Tibial artery (tissue), 4 donors: Measurements from ENCODE around the gene RABGAP1L.

ENCODE experiments used
- DNase-seq, 2 donors: peaks; one replicate each; pipeline ENCODE4 v3.0.0-alpha.2; 2019
- H3K27ac ChIP-seq, 2 donors: fragments of 200-600 bp; sonication (generic) in 1 of 2; 1 replicate in 1 of 2; 2 replicates in 1 of 2; pipeline ENCODE4 v1.5.1; 2018 to 2019; ENCODE audit warnings: mild to moderate bottlenecking in 1 of 2
- H3K27me3 ChIP-seq, 2 donors: fragments of 200-600 bp; sonication (generic) in 1 of 2; one replicate each; pipeline versions ENCODE4 v1.5.1 to v1.6.0; 2016 to 2019
- H3K36me3 ChIP-seq, 3 donors: fragments of 200-600 bp; sonication (generic) in 2 of 3; one replicate each; pipeline ENCODE4 v1.5.1; 2016 to 2019; ENCODE audit warnings: mild to moderate bottlenecking in 2 of 3
- H3K4me1 ChIP-seq, 4 donors: fragments of 200-600 bp; sonication (generic) in 2 of 4; 1 replicate in 3 of 4; 2 replicates in 1 of 4; pipeline ENCODE4 v1.5.1; 2016 to 2019
- H3K4me3 ChIP-seq, 2 donors: fragments of 200-600 bp; sonication (generic) in 1 of 2; 1 replicate in 1 of 2; 2 replicates in 1 of 2; pipeline ENCODE4 v1.5.1; 2018 to 2019; ENCODE audit warnings: mild to moderate bottlenecking in 2 of 2
- H3K9me3 ChIP-seq, 3 donors: fragments of 200-600 bp; sonication (generic) in 1 of 3; one replicate each; pipeline ENCODE4 v1.5.1; 2016 to 2019
- intact Hi-C: fragments of 100-400 bp; cut with DNase I; formaldehyde crosslinking; loops from one replicate; pipeline ENCODE4 v1.15.0; 2023; ENCODE audit warnings: low total_unique reads
- TF ChIP-seq, protein P1 (sequence below), 2 experiments: fragments of 200-600 bp in 1 of 2; fragments of 450-650 bp in 1 of 2; IDR thresholded peaks; one replicate each; pipeline ENCODE4 v1.5.1; 2017 to 2019; ENCODE audit warnings: antibody characterized with exemption in 2 of 2, mild to moderate bottlenecking in 1 of 2, moderate library complexity in 1 of 2

The RABGAP1L gene

DNA sequence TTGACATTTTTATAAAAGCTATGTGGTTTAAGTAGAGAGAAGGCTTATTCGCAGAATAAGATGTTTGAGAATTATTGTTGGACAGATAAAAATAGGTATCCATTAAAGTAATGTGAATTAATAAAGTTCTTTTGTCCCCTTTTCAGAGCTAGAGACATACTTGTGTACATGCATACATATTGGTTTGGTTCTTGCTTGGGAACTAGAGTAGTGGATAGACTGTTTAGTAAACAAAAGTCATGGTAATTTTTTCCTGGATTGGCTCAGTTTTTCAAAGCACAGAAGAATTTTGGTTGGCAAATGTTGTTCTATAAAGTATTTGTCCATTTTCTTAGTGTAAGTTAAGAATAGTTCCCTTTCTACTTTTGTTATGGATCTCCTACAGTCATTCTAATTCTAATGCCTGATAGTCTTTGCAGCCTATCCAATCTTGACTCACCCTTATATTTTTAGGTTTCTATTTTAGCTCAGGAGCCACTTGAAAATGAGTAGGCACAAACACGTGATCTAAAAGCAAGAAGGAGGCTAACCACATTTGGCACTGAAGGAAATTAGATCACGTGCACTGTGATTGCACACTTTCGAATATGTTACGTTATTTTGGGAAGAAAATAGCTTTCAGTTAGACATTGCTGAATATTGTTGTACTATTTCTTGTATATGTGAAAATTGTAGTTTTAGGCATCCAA is 47.0 kb downstream of the RABGAP1L start:
- Histone ChIP-seq H3K27me3 (no peaks in the 10 kb centered on the region), H3K4me1 (peaks cover 0 to 4% (median 0%) of the 10 kb centered on the region in 4 donors), H3K9me3 (peaks cover 0 to 5% (median 0%) of the 10 kb centered on the region in 3 donors), H3K4me3 (no peak overlapping the region), H3K27ac (no peak overlapping the region), H3K36me3 (no peaks in the 10 kb centered on the region)
- TF ChIP-seq, protein P1, sequence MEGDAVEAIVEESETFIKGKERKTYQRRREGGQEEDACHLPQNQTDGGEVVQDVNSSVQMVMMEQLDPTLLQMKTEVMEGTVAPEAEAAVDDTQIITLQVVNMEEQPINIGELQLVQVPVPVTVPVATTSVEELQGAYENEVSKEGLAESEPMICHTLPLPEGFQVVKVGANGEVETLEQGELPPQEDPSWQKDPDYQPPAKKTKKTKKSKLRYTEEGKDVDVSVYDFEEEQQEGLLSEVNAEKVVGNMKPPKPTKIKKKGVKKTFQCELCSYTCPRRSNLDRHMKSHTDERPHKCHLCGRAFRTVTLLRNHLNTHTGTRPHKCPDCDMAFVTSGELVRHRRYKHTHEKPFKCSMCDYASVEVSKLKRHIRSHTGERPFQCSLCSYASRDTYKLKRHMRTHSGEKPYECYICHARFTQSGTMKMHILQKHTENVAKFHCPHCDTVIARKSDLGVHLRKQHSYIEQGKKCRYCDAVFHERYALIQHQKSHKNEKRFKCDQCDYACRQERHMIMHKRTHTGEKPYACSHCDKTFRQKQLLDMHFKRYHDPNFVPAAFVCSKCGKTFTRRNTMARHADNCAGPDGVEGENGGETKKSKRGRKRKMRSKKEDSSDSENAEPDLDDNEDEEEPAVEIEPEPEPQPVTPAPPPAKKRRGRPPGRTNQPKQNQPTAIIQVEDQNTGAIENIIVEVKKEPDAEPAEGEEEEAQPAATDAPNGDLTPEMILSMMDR (IDR thresholded peaks at IDR 0.05) = no peak
- no peak for DNase-seq
- intact Hi-C loops = no loop called here

DNA sequence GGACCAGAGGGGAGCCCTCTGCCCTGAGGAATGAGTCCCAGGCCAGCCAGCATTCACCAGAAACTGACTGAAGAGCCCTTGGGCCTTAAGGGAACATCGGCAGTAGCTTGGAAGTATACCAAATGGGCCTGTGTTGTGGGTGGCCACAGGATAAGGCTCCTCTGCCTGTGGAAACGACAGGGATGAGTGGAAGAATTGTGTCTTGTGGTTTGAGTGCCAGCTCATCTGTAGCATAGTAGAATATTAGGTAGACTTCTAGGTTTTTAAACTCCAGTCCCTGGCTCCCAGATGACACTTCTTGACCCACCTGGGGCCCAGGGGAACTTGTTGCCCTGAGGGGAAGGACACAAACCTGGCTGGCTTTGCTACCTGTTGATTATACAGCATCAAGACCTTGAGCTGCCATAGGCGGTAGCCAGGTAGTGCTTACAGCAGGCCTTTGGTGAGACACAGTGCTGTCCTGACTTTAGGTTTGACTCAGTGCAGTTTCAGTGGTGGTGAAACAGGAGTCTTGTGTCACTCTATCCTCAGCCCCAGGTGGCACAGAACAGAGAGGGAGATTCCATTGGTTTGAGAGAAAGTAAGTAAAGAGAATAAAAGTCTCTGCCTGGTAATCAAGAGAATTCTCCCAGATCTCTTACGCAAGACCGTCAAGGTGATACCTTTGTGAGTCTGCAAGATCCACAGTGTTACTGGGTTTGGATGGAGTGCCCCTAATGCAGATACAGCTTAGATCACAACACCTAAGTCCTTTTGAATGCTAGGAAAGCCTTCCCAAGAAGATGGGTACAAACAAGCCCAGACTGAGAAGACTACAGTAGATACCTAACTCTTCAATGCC is 50.2 kb downstream of the RABGAP1L start:
- Histone ChIP-seq H3K27me3 (no peaks in the 10 kb centered on the region), H3K4me3 (no peak overlapping the region), H3K9me3 (no peaks in the 10 kb centered on the region), H3K4me1 (peaks cover 0 to 4% (median 0%) of the 10 kb centered on the region in 4 donors), H3K36me3 (no peaks in the 10 kb centered on the region), H3K27ac (no peak overlapping the region)
- TF ChIP-seq, protein P1 (IDR thresholded peaks at IDR 0.05) = no peak
- intact Hi-C loops = no loop called here
- DNase-seq = no peak

DNA sequence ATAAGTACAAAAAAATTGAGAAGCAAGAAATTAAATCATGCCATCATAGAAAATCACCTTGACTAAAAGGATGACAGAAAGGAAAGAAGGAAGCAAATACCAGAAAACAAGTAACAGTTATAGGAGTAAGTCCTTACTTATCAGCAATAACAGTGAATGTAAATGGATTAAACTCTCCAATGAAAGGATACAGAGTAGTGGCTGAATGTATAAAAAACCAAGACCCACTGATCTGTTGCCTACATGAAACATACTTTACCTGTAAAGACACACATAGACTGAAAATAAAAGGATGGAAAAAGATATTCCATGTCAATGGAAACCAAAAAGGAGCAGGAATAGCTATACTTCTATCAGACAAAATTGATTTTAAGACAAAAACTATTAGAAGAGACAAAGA is 52.2 kb downstream of the RABGAP1L start:
- Histone ChIP-seq H3K9me3 (no peaks in the 10 kb centered on the region), H3K27me3 (no peaks in the 10 kb centered on the region), H3K4me3 (no peak overlapping the region), H3K4me1 (peaks cover 0 to under 1% (median 0%) of the 10 kb centered on the region in 4 donors), H3K36me3 (no peaks in the 10 kb centered on the region), H3K27ac (no peak overlapping the region)
- intact Hi-C loops = no loop called here
- DNase-seq = no peak
- TF ChIP-seq, protein P1 (IDR thresholded peaks at IDR 0.05) = no peak

DNA sequence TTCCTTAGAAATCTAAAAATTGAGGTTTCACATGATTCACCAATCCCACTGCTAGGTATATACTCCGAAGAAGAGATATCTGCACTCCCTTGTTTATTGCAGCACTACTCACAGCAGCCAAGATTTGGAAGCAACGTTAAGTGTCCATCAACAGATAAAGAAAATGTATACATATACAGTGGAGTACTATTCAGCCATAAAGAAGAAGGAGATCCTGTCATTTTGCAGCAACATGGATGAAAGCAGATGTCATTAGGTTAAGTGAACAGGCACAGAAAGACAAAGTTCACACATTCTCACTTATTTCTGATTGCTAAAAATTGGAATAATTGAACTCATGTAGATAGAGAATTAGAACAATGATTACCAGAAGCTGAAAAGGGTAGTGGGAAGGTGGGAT is 56.4 kb downstream of the RABGAP1L start:
- Histone ChIP-seq H3K9me3 (no peaks in the 10 kb centered on the region), H3K27me3 (no peaks in the 10 kb centered on the region), H3K4me1 (peaks cover 0 to 4% (median 0%) of the 10 kb centered on the region in 4 donors), H3K27ac (no peak overlapping the region), H3K4me3 (no peak overlapping the region), H3K36me3 (no peaks in the 10 kb centered on the region)
- DNase-seq = no peak
- TF ChIP-seq, protein P1 (IDR thresholded peaks at IDR 0.05) = no peak
- intact Hi-C loops = no loop called here

DNA sequence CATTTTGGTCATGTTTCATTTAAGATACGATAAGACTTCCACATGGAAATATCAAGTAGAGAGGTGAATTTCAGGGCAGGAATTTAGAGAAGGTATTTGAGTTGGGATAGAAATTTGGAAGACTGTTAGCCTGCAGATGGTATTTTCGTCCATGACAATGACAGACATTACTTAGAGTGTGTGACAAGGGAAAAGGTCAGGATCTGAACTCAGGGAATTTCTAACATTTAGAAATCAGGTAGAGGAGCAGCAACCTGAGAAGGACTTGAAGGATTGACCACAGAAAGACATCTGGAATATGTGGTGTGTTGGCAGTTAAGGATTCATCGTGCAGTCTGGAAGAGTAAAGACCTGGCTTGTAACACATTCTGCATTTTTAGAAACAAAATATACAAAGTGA is 57.9 kb downstream of the RABGAP1L start:
- peaks cover 0 to 4% (median 0%) of the 10 kb centered on the region in 4 donors for H3K4me1 ChIP-seq
- TF ChIP-seq, protein P1 (IDR thresholded peaks at IDR 0.05) = no peak
- H3K36me3 ChIP-seq = peaks cover 3 to 9% (median 5%) of the 10 kb centered on the region in 3 donors
- H3K9me3 ChIP-seq = no peaks in the 10 kb centered on the region
- no peak overlapping the region for H3K4me3 ChIP-seq
- H3K27me3 ChIP-seq = no peaks in the 10 kb centered on the region
- no peak for DNase-seq
- intact Hi-C loops = no loop called here
- no peak overlapping the region for H3K27ac ChIP-seq
